ENCODE data around the gene PPP1R16B.

PPP1R16B gene

DNA sequence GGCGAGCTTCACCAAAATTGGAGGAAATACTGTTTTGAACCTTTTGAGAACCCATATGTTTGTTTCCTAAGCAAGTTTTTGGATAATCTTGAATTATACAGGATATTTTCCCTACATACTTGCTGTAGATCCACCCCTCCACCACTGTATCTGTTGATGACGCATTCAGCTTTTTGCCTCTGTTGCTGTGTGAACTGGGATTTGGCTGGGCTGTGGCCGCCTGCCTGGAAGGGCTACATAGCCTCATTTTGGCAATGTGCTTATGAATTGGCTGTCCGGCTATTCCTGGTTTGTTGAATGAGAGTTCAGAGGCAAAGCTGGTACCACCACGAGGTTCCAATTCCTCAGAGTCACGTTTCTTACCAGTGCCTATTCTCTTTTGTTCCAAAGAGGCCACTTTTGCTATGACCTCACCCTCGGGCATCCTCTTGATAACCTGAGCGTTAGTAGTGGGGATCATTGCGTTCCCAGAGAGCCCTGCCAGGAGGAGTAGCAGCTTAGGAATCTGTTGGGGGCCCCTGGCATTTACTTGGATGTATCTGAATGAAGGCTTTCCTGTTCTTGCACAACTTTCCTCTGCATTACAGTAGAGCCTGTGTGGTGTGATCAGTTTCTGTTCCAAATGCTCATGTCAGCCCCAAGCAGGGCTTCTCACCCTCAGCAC, 127.1 kb downstream of the PPP1R16B start:
- no peak for FAIRE-seq
- TF ChIP-seq POLR2A (IDR thresholded peaks at IDR 0.05; ENCODE audit: low read depth, low read length): no peak
- DNase-seq (ENCODE audit: insufficient read length, low spot score): no peak

DNA sequence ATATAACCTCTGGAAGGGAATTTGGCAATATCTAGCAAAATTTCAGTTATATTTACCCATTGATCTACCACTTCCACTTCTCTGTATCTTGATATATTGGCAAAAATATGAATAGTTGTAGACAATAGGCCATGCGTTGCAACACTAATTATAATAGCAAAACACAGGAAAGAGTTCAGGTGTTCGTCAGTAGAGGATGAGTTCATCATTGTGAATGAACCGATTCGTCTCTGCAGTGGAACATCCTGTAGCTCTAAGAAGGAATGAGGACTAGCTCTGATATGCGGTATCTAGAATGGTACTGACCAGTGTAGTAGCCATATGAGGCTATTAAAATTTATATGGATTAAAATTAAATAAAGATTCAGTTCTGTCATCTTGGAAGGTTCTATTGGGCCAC, 129.0 kb downstream of the PPP1R16B start:
- no peak for TF ChIP-seq POLR2A (IDR thresholded peaks at IDR 0.05; ENCODE audit: low read depth, low read length)
- no peak for FAIRE-seq

DNA sequence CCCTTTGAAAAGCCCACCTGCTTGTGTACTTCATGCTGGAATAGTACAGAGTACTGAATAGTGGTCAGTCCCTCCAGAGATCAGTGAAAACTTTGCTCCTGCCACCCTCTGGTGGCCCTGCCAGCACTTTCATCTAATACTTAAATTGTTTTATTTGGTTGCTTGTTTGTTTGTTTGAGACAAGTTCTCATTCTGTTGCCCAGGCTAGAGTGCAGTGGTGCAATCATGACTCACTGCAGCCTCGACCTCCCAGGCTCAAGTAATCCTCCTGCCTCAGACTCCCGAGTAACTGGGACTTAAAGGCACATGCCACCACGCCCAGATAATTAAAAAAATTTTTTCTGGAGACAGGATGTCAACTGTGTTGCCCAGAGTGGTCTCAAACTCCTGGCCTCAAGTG, 129.8 kb downstream of the PPP1R16B start:
- DNase-seq (ENCODE audit: insufficient read length, low spot score) (no peak), FAIRE-seq (no peak)
- no peak for TF ChIP-seq POLR2A (IDR thresholded peaks at IDR 0.05; ENCODE audit: low read depth, low read length)

More for the DNA sequence above, 129.0 kb downstream of the PPP1R16B start:
- DNase-seq (ENCODE audit: insufficient read length, low spot score): no peak

DNA sequence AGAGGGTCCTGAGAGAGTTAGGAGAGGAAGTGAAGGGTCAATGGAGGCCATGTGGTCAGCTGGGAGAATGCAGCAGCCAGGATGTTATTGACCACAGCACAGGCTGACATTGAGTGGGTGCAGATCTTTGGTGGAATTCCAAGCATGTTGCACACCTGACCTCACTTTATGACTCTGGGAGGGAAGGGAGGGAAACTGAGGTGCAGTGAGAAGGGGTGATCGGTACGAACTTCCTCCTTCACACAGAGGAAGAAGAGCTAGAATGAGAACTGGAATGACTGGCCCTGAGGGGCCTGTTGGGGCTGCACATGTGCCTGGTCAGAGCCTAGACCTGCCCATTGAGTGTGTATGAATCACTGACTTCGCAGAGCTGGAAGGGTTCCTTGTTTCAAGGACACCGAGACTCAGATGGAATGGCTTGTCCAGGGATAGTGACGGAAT, 130.5 kb downstream of the PPP1R16B start:
- TF ChIP-seq POLR2A (IDR thresholded peaks at IDR 0.05; ENCODE audit: low read depth, low read length): no peak
- FAIRE-seq (no peak), DNase-seq (ENCODE audit: insufficient read length, low spot score) (no peak)

DNA sequence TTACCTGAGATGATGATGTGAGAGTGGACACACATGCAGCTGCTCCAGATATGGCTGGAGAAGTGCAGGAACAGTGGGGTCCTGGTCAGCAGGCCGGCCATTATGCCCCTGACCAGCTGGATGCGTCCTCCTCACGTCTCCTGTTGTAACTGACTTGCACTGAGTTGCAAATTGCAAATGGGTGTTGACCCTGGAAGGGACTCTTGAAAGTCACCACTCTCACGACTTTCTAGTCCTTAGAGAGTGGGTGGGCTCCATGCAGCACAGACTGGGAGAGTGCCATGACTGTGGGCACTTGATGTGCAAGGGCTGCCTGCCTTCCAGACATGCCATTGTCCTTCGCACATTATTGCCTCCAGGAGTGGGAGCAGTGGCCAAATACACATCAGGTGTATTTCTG, 131.5 kb downstream of the PPP1R16B start:
- FAIRE-seq (no peak), DNase-seq (ENCODE audit: insufficient read length, low spot score) (no peak)
- no peak for TF ChIP-seq POLR2A (IDR thresholded peaks at IDR 0.05; ENCODE audit: low read depth, low read length)

DNA sequence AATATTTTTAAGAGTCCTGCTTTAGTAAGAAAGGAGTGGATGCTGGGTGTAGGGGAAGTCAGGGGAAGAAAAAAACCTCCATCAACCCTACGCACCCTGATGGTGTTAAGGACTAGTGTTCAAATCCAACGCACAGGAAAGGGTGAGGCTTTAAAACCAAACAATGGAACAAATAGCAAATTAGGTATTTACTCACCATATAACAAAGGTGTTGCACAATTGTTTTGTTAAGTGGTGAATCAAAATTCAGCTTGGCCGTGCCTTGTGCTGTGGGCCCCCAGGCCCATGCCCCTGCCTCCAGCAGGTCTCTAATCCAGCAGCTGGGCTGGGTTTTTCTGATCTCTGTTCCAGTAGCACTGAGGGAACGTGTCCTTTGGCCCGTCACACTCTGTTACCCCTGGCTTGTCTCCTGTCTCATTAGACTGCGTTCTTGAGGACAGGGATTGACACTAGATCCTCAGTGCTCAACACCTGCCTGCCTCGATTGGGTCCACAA, 132.5 kb downstream of the PPP1R16B start:
- TF ChIP-seq POLR2A (IDR thresholded peaks at IDR 0.05; ENCODE audit: low read depth, low read length): no peak
- FAIRE-seq (no peak), DNase-seq (ENCODE audit: insufficient read length, low spot score) (no peak)

DNA sequence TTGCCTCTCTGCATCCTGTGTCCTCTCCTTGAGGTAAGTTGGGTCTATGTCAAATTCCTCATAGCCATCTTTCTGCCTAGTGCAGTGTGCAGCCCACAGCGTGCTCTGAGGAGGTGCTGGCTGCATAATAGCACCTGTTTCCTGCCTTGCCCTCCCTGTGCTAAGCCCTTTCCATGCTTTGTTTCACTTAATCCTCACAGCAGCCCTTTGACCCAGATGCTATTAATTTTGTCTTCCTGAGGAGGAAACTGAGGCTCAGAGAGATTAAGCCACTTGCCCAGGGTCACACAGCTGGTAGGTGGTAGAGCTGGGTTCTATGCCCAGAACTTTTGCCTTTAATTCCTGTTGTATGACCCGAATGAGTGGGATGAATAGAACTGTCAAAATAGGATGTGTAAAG, 134.2 kb downstream of the PPP1R16B start:
- TF ChIP-seq POLR2A (IDR thresholded peaks at IDR 0.05; ENCODE audit: low read depth, low read length): no peak
- no peak for DNase-seq (ENCODE audit: insufficient read length, low spot score)
- no peak for FAIRE-seq

DNA sequence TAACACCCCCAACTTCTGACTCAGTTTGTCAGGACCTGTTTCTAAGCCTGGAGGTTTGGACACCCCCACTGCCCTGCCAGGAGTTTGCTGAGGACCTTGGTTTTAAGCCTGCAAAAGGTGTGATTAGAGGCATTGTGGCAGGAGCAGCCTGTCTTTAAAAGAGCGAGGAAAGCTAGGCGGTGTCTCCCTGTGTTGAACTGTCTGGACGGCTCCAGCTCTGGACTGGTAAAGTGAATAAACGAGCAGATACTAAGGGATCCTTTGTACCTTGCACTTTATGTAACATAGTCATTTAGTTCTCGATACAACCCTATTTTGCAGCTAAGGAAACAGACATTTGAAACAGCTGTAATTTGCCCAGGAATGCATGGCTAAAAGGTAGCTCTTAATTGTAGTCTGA, 135.1 kb downstream of the PPP1R16B start:
- no peak for DNase-seq (ENCODE audit: insufficient read length, low spot score)
- no peak for FAIRE-seq
- TF ChIP-seq POLR2A (IDR thresholded peaks at IDR 0.05; ENCODE audit: low read depth, low read length): no peak

DNA sequence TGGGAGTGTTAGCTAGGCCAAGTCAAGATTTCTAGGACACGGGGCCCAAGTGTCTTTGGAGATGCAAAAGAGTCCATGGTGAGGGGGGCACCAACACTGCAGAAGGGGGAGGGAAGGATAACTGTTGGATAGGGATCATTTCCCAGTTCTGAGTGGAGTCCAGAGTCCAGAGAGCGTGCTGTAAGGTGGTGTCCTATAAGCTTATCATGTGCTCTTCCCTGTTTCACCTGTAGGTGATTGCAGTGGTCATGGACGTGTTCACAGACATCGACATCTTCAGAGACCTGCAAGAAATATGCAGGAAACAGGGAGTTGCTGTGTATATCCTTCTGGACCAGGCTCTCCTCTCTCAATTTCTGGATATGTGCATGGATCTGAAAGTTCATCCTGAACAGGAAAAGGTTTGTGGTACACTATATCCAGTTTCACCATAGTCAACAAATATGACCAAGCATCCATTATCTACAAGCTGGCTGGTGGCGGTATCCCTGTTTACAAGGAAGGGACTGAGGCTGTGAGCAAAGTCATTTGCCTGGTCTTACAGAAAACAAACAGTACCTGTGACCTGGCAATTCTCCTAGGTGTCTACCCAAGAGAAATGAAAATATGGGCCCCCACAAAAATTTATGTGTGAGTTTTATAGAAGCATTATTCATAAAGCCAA, 136.4 kb downstream of the PPP1R16B start:
- FAIRE-seq (no peak), DNase-seq (ENCODE audit: insufficient read length, low spot score) (no peak)
- TF ChIP-seq POLR2A (IDR thresholded peaks at IDR 0.05; ENCODE audit: low read depth, low read length): no peak

DNA sequence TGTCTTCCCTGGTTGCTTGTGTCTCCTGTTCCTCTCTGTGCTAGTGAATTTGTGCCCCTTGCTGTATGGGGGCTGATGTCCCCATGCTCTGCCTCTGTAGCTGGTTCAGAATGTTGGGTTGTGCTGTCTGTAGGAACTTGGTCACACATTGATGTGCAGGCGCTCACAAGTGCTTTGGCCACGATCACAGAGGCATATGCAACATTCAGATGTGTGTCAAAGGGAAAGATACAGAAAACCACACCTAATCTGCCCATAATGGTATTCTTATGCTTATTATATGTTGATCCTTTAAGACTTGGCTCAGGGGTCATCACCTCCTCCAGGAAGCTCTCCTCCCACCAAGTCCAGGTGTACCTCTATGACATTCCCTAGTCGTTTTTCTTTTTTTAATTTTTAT, 139.5 kb downstream of the PPP1R16B start:
- no peak for TF ChIP-seq POLR2A (IDR thresholded peaks at IDR 0.05; ENCODE audit: low read depth, low read length)
- FAIRE-seq (no peak), DNase-seq (ENCODE audit: insufficient read length, low spot score) (no peak)

DNA sequence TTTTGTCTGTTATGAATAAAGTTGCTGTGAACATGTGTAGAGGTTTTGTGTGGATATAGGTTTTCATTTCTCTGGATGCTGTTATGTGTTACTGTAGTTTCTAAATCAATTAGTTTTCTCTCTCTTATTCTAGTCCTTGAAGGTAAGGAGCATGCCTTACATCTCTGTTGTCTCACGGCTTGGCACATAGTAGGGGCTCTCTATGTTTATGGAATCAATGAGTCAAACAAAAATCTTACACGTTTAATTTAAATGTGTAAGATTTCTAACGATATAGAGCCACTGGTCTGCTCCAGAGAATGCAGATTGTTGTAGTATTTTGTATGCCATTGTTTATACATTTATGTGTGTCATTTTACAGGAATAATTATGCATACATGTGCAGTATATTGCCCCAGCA, 141.3 kb downstream of the PPP1R16B start:
- TF ChIP-seq POLR2A (IDR thresholded peaks at IDR 0.05; ENCODE audit: low read depth, low read length): no peak
- FAIRE-seq (no peak), DNase-seq (ENCODE audit: insufficient read length, low spot score) (no peak)

DNA sequence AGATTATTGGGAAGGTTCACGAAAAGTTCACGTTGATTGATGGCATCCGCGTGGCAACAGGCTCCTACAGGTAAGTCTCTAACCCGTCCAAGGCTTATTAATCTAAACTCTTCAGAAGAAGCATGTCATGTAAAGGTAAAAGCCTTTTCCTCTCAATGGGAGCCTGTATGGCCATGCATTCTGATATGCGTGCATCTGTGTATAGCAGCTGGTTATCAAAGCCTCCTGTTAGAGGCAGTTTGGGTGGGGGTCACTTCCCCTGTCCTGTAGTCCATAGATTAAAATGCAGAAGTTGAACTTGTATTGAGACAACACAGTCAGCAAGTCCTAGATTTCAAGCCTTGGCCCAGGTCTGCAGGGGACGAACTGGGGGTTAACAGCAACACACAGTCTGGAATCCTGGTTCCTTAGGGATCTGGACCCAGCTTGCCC, 142.4 kb downstream of the PPP1R16B start:
- FAIRE-seq (no peak), DNase-seq (ENCODE audit: insufficient read length, low spot score) (no peak)
- TF ChIP-seq POLR2A (IDR thresholded peaks at IDR 0.05; ENCODE audit: low read depth, low read length): no peak

DNA sequence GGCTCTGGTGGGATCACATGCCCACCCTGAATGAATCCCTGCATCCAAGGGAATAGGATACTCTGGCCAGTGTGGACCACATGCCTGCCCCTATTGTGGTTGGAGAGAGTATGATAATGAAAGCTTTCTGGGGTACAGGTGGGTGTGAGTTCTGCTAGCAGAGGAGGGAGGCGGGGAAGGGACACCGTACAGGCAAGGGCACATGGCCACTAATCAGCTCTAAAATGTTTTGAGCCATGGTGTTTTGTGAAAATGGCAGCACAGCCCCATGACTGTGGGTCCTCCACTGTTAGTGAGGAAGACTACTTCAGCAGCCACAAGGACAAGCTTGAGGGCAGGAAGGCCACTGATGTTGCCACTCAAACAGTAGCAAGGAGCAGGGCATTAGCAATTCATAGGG, 144.8 kb downstream of the PPP1R16B start:
- TF ChIP-seq POLR2A (IDR thresholded peaks at IDR 0.05; ENCODE audit: low read depth, low read length): no peak

DNA sequence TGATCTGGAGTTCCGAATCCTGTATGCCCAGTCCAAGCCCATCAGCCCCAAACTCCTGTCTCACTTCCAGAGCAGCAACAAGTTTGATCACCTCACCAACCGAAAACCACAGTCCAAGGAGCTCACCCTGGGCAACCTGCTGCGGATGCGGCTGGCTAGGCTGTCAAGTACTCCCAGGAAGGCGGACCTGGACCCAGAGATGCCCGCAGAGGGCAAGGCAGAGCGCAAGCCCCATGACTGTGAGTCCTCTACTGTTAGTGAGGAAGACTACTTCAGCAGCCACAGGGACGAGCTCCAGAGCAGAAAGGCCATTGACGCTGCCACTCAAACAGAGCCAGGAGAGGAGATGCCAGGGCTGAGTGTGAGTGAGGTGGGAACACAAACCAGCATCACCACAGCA, 146.1 kb downstream of the PPP1R16B start:
- no peak for TF ChIP-seq POLR2A (IDR thresholded peaks at IDR 0.05; ENCODE audit: low read depth, low read length)
- FAIRE-seq: no peak
- no peak for DNase-seq (ENCODE audit: insufficient read length, low spot score)

More for the DNA sequence above, 144.8 kb downstream of the PPP1R16B start:
- FAIRE-seq (no peak), DNase-seq (ENCODE audit: insufficient read length, low spot score) (no peak)

DNA sequence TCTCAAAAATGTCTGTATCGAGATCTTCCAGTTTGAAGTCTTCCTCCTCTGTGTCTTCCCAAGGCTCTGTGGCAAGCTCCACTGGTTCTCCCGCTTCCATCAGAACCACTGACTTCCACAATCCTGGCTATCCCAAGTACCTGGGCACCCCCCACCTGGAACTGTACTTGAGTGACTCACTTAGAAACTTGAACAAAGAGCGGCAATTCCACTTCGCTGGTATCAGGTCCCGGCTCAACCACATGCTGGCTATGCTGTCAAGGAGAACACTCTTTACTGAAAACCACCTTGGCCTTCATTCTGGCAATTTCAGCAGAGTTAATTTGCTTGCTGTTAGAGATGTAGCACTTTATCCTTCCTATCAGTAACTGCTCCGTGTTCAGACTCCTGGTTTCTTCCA, 146.7 kb downstream of the PPP1R16B start:
- no peak for DNase-seq (ENCODE audit: insufficient read length, low spot score)
- FAIRE-seq: no peak
- no peak for TF ChIP-seq POLR2A (IDR thresholded peaks at IDR 0.05; ENCODE audit: low read depth, low read length)

All from H54 (cell line).